GM19351 (cell line): ENCODE measurements around the gene BDH1.
"Not testable (repeated sequence)": the region's sequence is repeated elsewhere in the genome, so short reads cannot be mapped to it uniquely, and the experiment has no call there.

ENCODE experiments used
- ATAC-seq: cut with Tn5 transposase; IDR thresholded peaks from one replicate; pipeline ENCODE4 v1.9.1; 2021; ENCODE audit warnings: mild to moderate bottlenecking, moderate library complexity; ENCODE audit not compliant: unreplicated experiment

Gene BDH1

DNA sequence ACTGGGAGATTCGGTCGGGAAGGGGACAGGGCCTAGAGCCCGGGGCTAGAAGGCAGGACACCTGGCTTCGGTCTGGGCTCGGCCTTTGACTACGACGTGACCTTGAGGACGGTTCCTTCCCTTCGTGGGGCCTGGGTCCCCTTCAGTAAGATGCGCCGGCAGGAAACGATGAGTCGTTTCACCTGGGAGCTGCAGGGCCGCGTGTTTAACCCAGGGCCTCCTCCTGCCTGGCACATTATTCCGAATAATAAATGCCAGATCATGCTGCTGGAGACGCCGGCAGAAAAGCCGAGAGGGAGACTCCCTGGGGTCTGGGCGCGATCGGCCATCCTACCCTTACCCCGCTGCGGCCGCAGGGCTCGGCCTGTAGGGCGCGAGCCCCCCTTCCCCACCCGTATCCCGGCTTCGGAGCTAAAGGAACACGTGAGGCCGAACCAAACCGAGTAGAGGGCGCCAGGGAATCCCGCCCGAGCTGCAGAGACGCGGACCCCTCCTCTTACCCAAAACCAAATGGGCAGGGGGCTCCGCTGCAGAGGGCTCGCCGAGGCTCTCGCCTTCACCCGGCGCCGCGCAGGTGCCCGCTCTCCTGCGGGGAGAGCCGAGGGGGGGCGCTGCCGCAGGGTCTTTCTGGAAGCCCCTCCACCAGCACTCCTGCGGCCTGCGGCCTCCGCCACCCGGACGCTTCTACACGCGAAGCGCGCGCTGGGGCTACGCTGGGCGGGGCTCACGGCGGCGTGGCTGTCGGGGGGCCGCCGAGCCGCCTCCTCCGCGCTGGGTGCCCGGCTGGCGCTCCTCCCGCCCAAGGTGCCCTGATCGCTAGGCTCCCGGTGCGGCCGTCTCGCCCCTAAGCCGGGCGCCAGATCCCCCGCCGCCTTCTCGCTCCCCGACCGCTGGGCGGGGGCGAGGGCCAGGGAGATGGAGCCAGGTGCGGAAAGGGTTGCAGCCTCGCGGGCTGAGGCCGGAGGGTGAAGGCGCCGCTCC is at the start of gene BDH1:
Gene BDH1, minus strand, starts transcription at position 688 of the 981 bp plus-strand sequence. CDS start 9,525 bp downstream, outside the sequence.
- ATAC-seq: peak; percentile 33

DNA sequence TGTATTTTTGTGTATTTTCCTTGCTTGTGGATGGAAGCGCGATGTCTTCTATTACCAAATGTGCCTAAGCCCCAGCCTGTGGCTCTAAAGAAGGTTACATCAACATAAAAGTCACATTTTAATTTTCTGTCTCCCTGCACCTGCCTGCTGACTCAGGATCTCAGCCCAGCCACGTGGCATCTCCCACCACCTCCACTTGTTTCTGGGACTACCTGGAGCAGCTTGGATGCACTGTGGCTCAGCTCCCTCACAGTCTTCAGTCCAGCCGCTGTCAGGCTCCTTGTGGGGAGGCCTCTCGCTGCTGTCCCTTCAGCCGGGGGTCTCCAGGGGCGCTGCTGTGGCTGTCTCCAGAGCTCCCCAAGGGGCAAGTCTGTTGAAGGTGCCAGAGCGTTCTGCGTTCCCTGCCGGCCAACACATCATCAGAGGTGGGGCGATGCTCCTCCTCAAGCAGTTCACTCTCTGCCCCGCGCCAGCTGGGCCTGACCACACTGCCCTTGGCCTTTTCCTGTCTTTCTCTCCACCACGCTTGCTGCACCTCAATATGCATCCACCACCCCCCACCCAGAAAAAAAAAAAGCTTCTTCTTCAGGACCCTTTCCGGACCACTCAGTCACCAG is 47.7 kb upstream of the BDH1 start:
- no peak for ATAC-seq

GRCh38 chr3:197602351-197602750 is 46.6 kb upstream of the BDH1 start:
- not testable (repeated sequence) for ATAC-seq

GRCh38 chr3:197601566-197601840 is 45.7 kb upstream of the BDH1 start:
- not testable (repeated sequence) for ATAC-seq

GRCh38 chr3:197600796-197601565 is 45.2 kb upstream of the BDH1 start:
- ATAC-seq: no peak

- ATAC-seq: peak; percentile 84
Observed at GRCh38 chr3:197599089-197599765, 43.5 kb upstream of the BDH1 start.

GRCh38 chr3:197598404-197598980 is 42.7 kb upstream of the BDH1 start:
- ATAC-seq: no peak

DNA sequence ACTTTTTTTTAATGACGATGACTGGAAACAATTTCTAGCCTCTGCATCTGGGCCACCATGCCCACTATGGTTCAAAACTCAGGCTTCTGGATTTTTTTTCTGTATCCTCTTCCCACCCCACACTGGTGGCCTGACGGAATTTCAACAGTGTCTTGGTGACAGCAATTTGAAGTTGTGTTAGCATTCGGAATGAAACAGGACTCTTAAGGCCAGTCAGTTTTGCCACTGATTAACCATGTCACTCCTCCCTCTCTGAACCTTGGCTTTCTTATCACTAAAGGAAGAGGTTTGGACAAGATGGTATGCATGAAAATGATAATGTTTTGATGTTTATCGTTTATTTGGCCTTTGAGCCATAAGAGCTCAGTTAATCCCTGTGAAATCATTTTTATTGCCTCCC is 41.6 kb upstream of the BDH1 start:
- ATAC-seq: no peak

- ATAC-seq: no peak
Observed at GRCh38 chr3:197595470-197596185, 39.9 kb upstream of the BDH1 start.

GRCh38 chr3:197593046-197593380 is 37.2 kb upstream of the BDH1 start:
- ATAC-seq: no peak

DNA sequence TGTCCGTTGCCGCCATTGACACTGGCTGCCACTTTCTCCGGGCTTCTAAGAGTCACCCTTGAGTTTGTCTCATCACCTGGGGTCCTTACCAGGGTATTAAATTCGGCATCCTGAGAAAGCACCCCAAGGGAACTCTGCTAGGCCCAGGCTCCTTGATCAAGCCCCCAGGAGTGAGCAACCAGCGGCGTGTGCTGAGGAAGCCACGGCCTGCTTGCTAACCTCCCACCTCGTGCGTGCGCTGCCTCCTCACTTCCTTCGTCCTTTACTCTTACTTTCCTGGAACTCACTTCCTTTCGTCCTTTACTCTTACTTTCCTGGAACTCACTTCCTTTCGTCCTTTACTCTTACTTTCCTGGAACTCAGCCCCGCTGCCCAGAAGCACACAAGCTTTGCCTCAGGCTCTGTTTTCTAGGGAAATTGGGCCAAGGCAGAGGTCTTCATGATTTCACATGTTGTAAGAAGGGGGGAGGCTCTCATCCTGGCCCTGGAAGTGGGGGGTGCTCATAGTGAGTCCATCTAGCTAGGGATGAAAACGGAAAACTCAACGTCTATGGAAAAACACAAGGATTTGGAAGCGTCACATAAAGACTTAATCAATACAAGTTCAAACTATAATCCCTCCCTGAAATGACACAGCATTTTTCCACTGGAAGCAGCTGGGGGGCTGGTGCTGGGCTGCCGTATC is 36.7 kb upstream of the BDH1 start:
- ATAC-seq: no peak

- no peak for ATAC-seq
Observed at GRCh38 chr3:197591816-197592215, 36.0 kb upstream of the BDH1 start.

DNA sequence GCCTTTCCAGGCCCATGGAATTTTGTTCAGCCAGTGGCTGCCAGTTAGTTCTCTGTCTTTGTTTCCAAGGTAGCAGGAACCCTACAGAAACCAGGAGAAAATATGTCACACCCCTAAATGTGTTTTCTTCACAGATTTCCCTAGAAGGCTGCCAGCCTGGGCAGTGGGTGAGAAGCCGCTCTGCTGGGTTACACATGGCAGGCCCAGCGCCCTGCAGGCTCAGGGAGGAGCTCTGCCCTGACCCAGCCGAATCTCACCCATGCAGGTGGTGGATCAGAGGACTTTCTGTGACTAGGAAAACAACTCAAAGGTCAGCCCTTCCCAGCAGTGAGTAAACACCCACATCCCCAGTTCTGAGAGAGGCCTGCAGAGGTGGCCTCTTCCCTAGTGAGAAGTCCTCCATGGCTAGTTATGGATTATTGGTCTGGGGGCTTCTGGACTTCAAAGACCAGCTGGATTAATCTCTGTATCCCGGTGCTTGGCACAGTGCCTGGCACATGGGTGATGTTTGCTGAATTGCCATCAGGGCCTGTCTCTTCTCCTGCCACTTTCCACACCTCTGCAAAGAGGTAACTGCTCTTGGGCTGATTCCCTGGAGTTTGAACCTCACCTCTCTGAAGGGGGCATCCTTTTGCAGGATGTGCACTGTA is 34.7 kb upstream of the BDH1 start:
- ATAC-seq: no peak

GRCh38 chr3:197589545-197589944 is 33.8 kb upstream of the BDH1 start:
- ATAC-seq: no peak

GRCh38 chr3:197586768-197587167 is 31.0 kb upstream of the BDH1 start:
- ATAC-seq: not testable (repeated sequence)

DNA sequence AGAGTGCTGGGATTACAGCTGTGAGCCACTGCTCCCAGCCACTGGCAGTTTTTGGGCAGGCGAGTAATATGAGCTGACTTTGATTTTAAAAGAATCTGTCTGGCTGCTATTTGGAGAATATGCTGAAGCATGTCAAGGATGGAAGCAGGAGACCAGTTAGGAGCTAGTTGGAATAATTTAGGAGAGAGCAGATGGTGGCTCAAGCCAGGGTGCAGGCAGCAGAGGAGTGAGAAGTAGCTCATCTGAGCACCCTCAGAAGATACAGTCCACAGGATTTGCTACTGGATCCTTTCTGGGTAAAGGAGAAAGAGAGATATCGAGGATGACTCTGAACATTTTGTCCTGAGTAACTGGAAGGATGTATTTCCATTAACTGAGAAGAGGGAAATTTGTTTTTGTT is 30.4 kb upstream of the BDH1 start:
- no peak for ATAC-seq

- no peak for ATAC-seq
Observed at GRCh38 chr3:197584733-197585132, 29.0 kb upstream of the BDH1 start.

DNA sequence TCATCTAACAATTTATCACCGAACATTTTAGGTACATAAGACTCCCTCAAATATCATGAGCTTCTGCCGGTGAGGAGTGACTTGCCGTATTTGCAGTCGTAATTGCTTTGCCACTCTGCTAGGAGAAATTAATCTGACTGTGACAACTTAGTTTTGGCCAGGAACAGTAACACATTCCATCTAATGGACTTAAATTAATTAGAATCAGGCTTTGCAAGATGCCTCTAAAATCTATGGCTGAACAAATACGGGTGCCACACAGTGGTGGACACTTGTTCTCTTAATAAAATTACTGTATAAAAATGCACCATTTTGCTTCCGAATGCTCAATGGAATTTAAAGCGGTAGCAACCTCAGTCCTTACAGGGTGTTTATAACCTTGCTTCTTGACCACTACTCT is 27.6 kb upstream of the BDH1 start:
- no peak for ATAC-seq

GRCh38 chr3:197580253-197580691 is 24.5 kb upstream of the BDH1 start:
- no peak for ATAC-seq
